Coronary artery (tissue), 2 donors: Measurements from ENCODE around the gene TMEM117.

Experiments
- DNase-seq: peaks from one replicate; pipeline ENCODE4 v3.0.0-alpha.2; 2017; ENCODE audit warnings: low spot score
- H3K27ac ChIP-seq, 2 donors: fragments of 200-600 bp; sonication (generic); one replicate each; pipeline ENCODE4 v1.5.1; 2016 to 2019
- H3K4me3 ChIP-seq: fragments of 200-600 bp; sonication (generic); 2 replicates; pipeline ENCODE4 v1.5.1; 2016; ENCODE audit warnings: mild to moderate bottlenecking, moderate library complexity
- CTCF ChIP-seq: fragments of 200-600 bp; sonication (generic); IDR thresholded peaks from one replicate; pipeline ENCODE4 v1.5.1; 2019; ENCODE audit warnings: antibody characterized with exemption

TMEM117 gene

GRCh38 chr12:43992856-43993255, 157.0 kb downstream of the TMEM117 start:
- no peak for DNase-seq
- H3K4me3 ChIP-seq, result no peak overlapping the region
- TF ChIP-seq CTCF, result no peak
- H3K27ac ChIP-seq, result no peak overlapping the region

- no peak for DNase-seq
- no peak overlapping the region for H3K4me3 ChIP-seq
- no peak overlapping the region for H3K27ac ChIP-seq
- no peak for TF ChIP-seq CTCF
Observed at GRCh38 chr12:44000309-44000952, 164.6 kb downstream of the TMEM117 start.

- no peak overlapping the region for H3K4me3 ChIP-seq
- DNase-seq, result no peak
- H3K27ac ChIP-seq, result no peak overlapping the region
- no peak for TF ChIP-seq CTCF
Observed at GRCh38 chr12:44002607-44003006, 166.7 kb downstream of the TMEM117 start.

- TF ChIP-seq CTCF, result no peak
- no peak for DNase-seq
- H3K27ac ChIP-seq, result no peak overlapping the region
- H3K4me3 ChIP-seq, result no peak overlapping the region
Observed at GRCh38 chr12:44003721-44004120, 167.8 kb downstream of the TMEM117 start.

- DNase-seq, result no peak
- no peak overlapping the region for H3K27ac ChIP-seq
- TF ChIP-seq CTCF, result peak; percentile 20
- H3K4me3 ChIP-seq, result no peak overlapping the region
Observed at GRCh38 chr12:44015333-44015941, 179.6 kb downstream of the TMEM117 start.

GRCh38 chr12:44017216-44017615, 181.3 kb downstream of the TMEM117 start:
- H3K4me3 ChIP-seq, result no peak overlapping the region
- DNase-seq, result no peak
- TF ChIP-seq CTCF, result no peak

GRCh38 chr12:44019118-44019517, 183.2 kb downstream of the TMEM117 start:
- no peak overlapping the region for H3K27ac ChIP-seq
- no peak for DNase-seq
- no peak for TF ChIP-seq CTCF
- H3K4me3 ChIP-seq, result no peak overlapping the region

More at GRCh38 chr12:44017216-44017615, 181.3 kb downstream of the TMEM117 start:
- no peak overlapping the region for H3K27ac ChIP-seq
